Stomach smooth muscle (tissue), 2 donors: ENCODE results near the gene MED22.

Experiments
- H3K27ac ChIP-seq: one replicate; pipeline ENCODE4 v1.7.0; 2013; ENCODE audit warnings: mild to moderate bottlenecking, low read length, inconsistent platforms
- H3K27me3 ChIP-seq, 2 donors: one replicate each; pipeline ENCODE4 v1.7.0; 2013; ENCODE audit warnings: low read length in 2 of 2; ENCODE audit not compliant: insufficient read depth in 2 of 2, control insufficient read depth in 1 of 2
- H3K36me3 ChIP-seq, 2 donors: one replicate each; pipeline ENCODE4 v1.7.0; 2013; ENCODE audit warnings: low read length in 2 of 2; ENCODE audit not compliant: control insufficient read depth in 2 of 2, insufficient read depth in 2 of 2
- H3K4me1 ChIP-seq: one replicate; pipeline ENCODE4 v1.7.0; 2013; ENCODE audit warnings: low read length; ENCODE audit not compliant: control insufficient read depth, insufficient read depth
- H3K4me3 ChIP-seq, 2 donors: one replicate each; pipeline ENCODE4 v1.7.0; 2013; ENCODE audit warnings: low read length in 2 of 2
- H3K9ac ChIP-seq, 2 donors: one replicate each; pipeline ENCODE4 v1.7.0; 2013; ENCODE audit warnings: low read length in 2 of 2, mild to moderate bottlenecking in 1 of 2
- H3K9me3 ChIP-seq, 2 donors: one replicate each; pipeline ENCODE4 v1.7.0; 2013; ENCODE audit warnings: low read length in 2 of 2; ENCODE audit not compliant: control insufficient read depth in 2 of 2
- donor health status: healthy.
- donor health status: Pancreatic carcinoma.

The MED22 gene

DNA sequence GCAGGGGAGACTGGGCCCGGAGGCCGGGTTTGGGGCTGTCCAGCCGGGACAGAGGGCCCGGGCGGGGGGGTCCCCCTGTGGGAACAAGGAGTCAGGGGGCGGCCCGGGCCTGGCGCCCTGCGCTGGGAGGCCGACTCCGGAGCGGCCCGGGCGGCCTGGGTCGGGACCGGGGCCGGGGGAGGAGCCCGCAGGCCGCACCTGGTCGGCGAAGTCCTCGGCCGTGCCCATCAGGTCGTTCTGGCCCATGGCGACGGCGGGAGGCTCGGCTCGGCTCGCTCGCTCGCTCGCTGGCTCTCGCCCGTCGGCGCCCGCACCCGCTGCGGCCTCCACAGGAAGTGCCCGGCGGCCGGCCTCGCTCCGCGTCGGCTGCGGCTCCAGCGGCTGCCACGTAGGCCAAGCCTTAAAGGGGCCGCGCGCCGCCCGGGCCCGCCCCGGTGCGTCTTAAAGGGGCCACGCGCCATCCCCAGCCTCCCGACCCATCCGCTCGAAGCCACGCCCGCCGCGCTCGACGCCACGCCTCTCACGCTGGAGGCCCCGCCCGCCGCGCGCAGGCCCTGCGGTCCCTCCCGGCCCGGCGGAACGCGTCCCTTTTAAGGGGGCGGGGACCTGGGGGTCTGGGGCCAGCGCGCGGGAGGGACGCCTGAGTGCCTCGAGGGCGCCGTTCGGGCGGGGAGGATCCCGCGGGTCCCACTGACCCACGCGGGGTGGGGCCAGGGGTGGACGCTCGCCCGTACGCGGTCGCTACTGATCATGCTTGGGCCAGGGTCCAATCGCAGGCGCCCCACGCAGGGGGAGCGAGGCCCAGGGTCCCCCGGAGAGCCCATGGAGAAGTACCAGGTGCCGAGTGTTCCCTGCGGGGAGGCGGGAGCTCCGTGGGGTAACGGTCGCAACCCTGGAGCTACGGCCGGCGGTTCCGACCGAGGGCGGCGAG, 28.1 kb upstream of the MED22 start, which contains the start of the genes STKLD1 and SURF4:
Gene STKLD1, plus strand, starts transcription at position 643 of the 931 bp plus-strand sequence. Its CDS starts 108 bp downstream, at position 751.
Gene SURF4, minus strand, starts transcription at position 337 of the 931 bp plus-strand sequence. Its CDS starts 91 bp downstream, at position 246.
- Histone ChIP-seq H3K9ac (peak within 1 kb of the TSS; percentile 86 to 89), H3K4me1 (peaks cover 38% of the 10 kb centered on the region), H3K4me3 (peak within 1 kb of the TSS; percentile 82 to 84), H3K36me3 (peaks cover 5 to 7% of the 10 kb centered on the region in 2 donors), H3K27me3 (no peaks in the 10 kb centered on the region), H3K9me3 (peaks cover 0 to 4% of the 10 kb centered on the region in 2 donors), H3K27ac (peak within 1 kb of the TSS; percentile 62)

DNA sequence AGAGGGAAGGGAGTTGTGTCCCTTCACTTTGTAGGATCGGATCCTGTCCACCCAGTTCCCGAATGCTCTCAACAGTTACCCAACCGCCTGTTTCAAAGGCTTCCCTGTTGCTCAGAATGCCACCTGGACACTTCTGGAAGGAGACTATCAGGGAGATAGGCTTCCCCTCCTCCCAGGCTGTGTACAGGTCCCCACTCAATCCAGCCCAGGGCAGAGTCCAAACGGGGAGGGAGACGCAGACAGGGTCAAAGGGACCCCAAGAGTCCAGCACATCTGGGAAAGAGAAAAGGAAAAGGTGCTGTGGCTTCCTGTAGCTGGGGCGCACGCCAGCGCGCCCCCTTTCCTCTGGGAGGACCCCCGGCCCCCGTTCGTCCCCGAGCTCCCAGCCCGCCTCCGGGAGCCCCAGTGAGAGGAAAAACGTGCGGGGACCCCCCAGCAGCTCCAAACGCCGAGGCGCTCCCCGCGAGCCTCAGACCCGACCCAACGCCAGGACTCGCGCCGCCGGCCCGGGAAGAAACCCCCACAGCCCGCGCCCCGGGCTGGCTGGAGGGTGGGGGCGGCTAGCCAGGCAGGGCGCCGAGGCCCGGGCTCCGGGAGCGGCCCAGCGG, 27.3 kb upstream of the MED22 start:
- Histone ChIP-seq H3K27ac (peak overlapping the region; percentile 62), H3K9me3 (peaks cover 0 to 4% of the 10 kb centered on the region in 2 donors), H3K4me1 (peaks cover 44% of the 10 kb centered on the region), H3K27me3 (no peaks in the 10 kb centered on the region), H3K36me3 (peaks cover 8 to 10% of the 10 kb centered on the region in 2 donors), H3K4me3 (peak overlapping the region; percentile 82 to 84), H3K9ac (peak overlapping the region; percentile 86 to 89)

DNA sequence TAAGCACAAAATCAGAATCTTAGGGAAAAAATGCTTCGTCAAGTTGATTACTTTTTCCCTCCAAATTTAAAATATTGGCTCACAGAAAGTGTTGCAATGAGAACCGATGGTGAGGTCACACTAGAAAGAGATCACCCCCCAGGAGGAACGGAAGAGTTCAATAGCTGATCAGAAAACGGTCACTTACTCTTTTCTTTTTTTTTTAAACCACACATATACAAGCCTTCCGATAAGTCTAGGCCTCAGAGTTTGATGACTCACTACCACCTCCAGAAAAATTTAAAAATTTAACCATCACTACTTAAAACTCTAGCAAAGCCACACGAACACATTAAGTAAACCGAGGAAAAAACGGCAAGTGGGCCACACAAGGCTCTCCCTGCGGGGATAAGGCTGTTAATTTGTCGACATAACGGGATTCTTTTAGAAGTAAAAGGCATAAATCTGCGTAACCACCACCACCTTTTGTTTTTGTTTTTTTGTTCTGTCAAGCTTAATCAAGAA, 26.7 kb upstream of the MED22 start:
- Histone ChIP-seq H3K27me3 (no peaks in the 10 kb centered on the region), H3K4me1 (peaks cover 49% of the 10 kb centered on the region), H3K36me3 (peaks cover 11 to 14% of the 10 kb centered on the region in 2 donors), H3K4me3 (peak overlapping the region; percentile 82 to 84), H3K9ac (peak overlapping the region; percentile 86 to 89), H3K9me3 (peaks cover 0 to 4% of the 10 kb centered on the region in 2 donors), H3K27ac (peak overlapping the region; percentile 62)

DNA sequence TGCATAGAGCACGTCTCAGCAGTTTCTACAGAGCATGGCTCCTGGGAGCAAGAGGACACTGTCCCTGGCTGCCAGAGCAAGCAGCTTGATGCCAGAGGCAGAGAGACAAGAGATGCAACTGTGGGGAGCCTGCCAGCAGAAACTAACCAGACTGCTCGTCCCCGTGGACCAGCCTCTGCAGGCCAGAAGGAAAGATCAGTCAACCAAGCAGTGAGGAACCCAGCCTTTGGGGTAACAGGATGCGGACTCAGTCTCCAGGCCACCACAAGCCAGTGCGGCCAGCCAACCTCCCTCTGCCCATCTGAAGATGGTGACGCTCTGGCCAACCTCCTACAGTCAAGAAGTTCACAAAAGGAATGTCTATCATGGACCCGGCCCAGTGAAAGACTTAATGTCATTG, 24.2 kb upstream of the MED22 start:
- peak overlapping the region; percentile 23 to 36 for H3K9ac ChIP-seq
- no peak overlapping the region for H3K27ac ChIP-seq
- H3K36me3 ChIP-seq: peaks cover 12 to 18% of the 10 kb centered on the region in 2 donors
- H3K27me3 ChIP-seq: no peaks in the 10 kb centered on the region
- peaks cover 66% of the 10 kb centered on the region for H3K4me1 ChIP-seq
- no peak overlapping the region for H3K4me3 ChIP-seq
- no peaks in the 10 kb centered on the region for H3K9me3 ChIP-seq

DNA sequence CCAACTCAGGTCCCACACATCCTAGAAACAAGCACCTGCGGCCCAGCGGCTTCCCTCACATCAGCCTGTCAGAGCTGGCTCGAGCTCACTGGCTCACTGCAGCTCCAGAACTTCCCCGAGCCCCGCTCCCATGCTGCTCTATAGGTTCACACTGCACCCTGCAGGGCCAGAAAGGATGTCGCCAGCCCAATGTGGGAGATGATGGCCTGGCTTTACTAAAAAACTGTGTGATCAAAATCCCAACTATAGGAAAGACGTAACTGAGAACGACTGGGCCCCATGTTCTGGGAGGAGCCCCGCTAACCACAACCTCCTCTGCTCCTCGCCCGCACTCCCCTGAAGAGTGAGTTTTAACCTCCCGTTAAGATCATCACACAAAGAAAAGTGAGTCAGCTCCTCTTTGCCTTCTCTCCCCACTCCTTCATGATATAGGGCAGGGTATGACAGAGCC, 23.4 kb upstream of the MED22 start:
- Histone ChIP-seq H3K9ac (peak overlapping the region in 1 of 2 donors; percentile 36), H3K36me3 (peaks cover 18 to 27% of the 10 kb centered on the region in 2 donors), H3K27me3 (no peaks in the 10 kb centered on the region), H3K27ac (no peak overlapping the region), H3K4me1 (peaks cover 60% of the 10 kb centered on the region), H3K9me3 (no peaks in the 10 kb centered on the region), H3K4me3 (no peak overlapping the region)

DNA sequence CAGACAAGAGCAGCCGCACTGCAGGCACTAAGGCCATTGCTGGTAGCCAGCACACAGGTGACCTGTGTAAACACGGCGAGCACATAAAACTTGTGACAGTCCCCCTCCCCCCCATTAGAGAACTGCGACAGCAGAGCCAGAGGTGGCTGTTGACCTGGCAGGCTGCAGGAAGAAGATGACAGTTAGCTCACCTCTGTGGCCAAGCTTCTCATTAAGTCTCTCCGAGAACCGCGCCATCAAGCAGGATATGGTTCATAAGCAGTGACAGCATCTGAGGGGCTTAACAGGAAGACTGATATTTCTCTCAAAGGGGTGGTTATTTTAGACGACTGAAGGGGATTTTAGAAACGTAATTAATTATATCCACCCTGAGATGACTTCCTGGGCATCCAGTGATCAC, 22.8 kb upstream of the MED22 start:
- Histone ChIP-seq H3K9ac (peak overlapping the region in 1 of 2 donors; percentile 36), H3K27ac (no peak overlapping the region), H3K36me3 (peaks cover 24 to 33% of the 10 kb centered on the region in 2 donors), H3K4me1 (peaks cover 60% of the 10 kb centered on the region), H3K4me3 (no peak overlapping the region), H3K27me3 (no peaks in the 10 kb centered on the region), H3K9me3 (no peaks in the 10 kb centered on the region)

DNA sequence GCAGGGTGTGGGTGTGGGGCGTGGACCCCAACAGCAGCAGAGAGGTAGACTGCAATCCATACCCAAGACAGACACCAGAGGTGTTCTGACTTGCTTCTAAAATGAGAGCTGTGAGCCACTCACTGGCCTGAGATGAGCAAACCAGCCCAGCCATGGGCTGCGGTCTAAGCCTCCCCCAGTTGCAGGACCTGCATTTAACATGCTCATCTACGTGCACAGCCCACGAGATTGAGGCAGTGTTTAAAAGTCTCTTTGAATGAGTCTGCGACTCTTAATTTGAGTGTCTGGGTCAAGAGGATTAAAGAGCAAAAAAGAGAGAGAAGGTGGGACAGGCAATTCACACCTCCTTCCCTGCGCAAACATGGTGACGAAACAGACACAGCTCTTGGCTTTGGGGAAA, 22.0 kb upstream of the MED22 start:
- Histone ChIP-seq H3K4me3 (no peak overlapping the region), H3K27me3 (no peaks in the 10 kb centered on the region), H3K27ac (no peak overlapping the region), H3K9me3 (no peaks in the 10 kb centered on the region), H3K9ac (no peak overlapping the region), H3K36me3 (peaks cover 32 to 39% of the 10 kb centered on the region in 2 donors), H3K4me1 (peaks cover 58% of the 10 kb centered on the region)

DNA sequence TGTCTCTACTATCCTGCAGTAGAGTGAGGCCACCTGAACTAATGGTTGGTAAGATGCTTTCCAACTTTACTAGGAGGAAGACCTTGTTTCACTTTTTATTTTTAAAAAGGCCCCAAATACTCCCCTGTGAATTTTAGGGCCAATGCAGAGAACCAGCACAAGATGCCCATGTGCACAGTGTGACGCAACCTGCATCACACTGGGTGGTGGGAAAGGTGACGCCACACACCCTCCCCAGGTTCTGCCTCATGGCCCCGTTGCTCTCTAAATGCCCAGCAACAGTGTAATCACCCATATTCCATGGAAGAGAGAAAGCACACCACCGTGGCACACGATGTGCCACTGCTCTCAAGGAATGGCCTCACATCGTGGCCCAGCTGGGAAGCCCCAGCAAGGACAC, 21.5 kb upstream of the MED22 start:
- H3K9me3 ChIP-seq: no peaks in the 10 kb centered on the region
- no peak overlapping the region for H3K4me3 ChIP-seq
- peak overlapping the region in 1 of 2 donors; percentile 21 for H3K9ac ChIP-seq
- no peaks in the 10 kb centered on the region for H3K27me3 ChIP-seq
- H3K36me3 ChIP-seq: peaks cover 35 to 42% of the 10 kb centered on the region in 2 donors
- H3K27ac ChIP-seq: no peak overlapping the region
- H3K4me1 ChIP-seq: peaks cover 56% of the 10 kb centered on the region

DNA sequence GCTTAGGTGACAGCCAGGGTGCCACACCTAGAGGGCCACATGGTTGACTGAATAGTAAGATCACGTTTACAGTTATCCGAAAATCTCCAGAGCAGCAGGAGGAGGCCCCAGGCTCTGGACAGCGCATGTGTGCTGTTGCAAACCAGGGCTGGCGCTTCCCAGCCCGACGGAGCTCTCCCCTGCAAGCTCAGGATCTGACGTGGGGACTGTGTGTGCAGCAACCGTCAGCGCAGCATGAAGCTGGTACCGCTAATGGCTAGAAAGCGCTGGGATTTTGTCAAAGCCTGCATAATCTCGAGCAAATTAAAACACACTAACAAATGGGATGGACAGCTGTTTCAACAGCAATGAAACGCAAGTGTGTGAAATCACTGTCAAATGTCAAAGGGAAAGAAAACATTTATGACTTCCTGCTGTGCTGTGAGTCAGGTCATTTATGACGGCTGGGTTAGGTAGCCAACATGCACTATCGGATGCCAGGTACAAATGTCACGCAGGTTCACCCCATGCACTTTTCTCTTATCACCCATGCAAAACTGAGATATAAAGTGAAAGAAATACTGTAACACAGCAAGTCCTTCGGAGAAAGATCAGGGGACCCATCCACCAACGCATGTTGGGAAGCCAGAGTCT, 20.4 kb upstream of the MED22 start:
- no peak overlapping the region for H3K9ac ChIP-seq
- H3K9me3 ChIP-seq: no peaks in the 10 kb centered on the region
- H3K36me3 ChIP-seq: peaks cover 42 to 50% of the 10 kb centered on the region in 2 donors
- H3K4me3 ChIP-seq: peak overlapping the region in 1 of 2 donors; percentile 22
- H3K4me1 ChIP-seq: peaks cover 50% of the 10 kb centered on the region
- H3K27ac ChIP-seq: no peak overlapping the region
- no peaks in the 10 kb centered on the region for H3K27me3 ChIP-seq

DNA sequence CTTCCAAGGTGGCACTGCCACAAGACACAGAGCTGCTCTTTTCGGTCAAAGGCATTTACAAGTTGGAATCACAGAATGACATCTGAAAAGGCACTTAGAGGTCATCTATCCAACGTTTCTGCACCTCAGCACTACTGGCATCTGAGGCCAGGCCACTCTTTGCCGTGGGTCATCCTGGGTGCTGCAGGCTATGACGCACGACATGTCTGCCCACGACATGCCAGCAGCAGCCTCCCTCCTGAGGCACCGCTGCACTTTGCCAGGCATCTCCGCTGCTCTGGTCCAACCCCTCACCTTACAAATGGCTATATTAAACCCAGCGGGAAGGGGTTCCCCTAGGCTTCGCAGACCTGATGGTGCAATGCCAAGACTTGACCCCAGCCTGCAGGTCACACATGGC, 19.8 kb upstream of the MED22 start:
- H3K36me3 ChIP-seq: peaks cover 48 to 52% of the 10 kb centered on the region in 2 donors
- H3K4me1 ChIP-seq: peaks cover 45% of the 10 kb centered on the region
- H3K9me3 ChIP-seq: no peaks in the 10 kb centered on the region
- H3K27ac ChIP-seq: no peak overlapping the region
- peak overlapping the region in 1 of 2 donors; percentile 22 for H3K4me3 ChIP-seq
- no peaks in the 10 kb centered on the region for H3K27me3 ChIP-seq
- no peak overlapping the region for H3K9ac ChIP-seq
